Activated gamma-delta T cell treated with anti-CD3 and anti-CD28 coated beads, Interleukin-2, amount 50 U/mL, for 16 hours (primary cell): ENCODE results near the gene ITK.
A peak's percentile ranks its signal among the peaks of the same experiment; 100 is the strongest.

Experiments
- DNase-seq: peaks from one replicate; pipeline ENCODE4 v3.0.0-alpha.2; 2020; ENCODE audit warnings: low read depth

The ITK gene

DNA sequence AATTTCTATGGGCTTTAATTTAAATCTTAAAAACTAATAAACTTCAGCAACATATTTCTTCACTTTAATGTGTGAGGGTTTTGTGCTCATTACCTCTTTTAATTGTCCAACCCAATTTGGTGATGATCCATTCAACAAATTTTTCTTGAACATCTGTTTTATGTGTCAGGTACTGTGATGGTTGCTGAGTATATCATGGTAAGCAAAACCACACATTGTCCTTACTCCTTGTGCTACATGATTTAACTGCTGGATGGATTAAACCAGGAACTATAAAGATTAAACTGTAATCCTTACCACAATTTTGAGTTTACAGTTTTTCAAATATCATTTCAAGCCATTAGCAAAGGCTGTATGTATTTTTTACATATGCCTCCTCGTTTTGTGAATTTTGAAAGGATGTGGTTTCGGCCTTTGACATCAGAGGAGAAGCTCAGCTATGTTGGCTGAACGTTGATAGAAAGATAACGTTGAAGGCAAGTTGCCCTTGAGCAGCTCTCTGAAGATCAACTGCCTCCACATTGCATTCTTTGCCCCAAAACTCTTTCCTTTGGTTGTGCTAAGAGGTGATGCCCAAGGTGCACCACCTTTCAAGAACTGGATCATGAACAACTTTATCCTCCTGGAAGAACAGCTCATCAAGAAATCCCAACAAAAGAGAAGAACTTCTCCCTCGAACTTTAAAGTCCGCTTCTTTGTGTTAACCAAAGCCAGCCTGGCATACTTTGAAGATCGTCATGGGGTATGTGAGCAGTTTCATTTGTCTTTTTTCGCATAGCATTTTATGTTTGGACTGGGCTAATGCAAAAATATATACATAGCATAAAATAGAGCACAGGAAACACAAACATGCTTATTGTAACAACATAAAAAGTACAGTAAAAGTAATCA is at the start of gene ITK:
TSS of gene ITK (plus strand) at position 467 of the 891 bp plus-strand sequence. CDS start at position 605, 138 bp downstream.
- DNase-seq: peak; percentile 20

DNA sequence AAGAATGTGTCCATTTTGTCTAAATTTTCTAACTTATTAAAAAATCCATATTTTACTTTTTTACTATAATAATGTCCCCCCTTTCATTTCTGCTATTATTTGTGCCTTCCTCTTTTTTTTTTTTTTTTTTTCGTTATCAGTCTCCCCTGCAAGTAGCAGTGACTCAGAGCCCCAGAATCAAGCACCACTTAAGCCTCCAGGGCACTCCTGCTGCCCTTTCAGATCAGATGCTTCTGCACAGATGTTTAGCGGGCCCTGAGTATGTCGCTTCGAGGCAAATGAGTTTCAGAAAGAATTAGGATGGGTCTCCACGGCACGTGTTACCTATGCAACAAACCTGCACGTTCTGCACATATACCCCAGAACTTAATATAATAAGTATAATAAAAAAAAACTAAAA is 49.7 kb upstream of the ITK start:
- DNase-seq: no peak

DNA sequence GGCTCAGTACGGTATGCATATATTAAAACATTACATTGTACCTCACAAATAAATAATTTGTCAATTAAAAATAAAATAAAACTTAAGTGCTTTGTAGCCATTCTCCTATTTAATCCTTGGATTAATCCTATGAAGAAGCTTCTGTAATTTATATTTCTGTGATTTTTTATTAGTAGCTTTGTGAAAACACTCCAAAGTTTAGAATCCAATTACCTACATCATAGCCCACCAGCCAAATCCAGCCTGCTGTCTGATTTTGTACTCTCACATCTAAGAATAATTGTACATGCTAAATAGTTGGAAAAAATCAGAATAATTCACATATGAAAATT is 48.4 kb upstream of the ITK start:
- DNase-seq: no peak

DNA sequence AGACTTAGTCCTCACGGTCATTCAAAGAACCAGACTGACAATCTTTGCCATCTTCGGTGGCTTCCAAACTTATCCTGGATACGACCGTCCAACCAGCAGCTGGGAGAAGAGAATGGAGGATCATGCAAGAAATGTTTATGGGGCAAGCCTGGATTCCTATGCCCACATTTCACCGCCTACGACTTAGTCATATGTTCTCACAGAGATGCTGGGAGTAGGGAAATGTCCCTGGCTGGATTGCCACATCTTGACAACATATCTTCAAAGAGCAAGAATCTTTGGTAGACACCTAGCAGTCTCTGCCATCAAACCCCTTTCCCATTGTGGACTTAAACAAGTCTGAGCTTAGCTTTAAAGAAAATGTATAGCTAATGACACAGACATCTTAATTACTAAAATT is 42.9 kb upstream of the ITK start:
- no peak for DNase-seq

DNA sequence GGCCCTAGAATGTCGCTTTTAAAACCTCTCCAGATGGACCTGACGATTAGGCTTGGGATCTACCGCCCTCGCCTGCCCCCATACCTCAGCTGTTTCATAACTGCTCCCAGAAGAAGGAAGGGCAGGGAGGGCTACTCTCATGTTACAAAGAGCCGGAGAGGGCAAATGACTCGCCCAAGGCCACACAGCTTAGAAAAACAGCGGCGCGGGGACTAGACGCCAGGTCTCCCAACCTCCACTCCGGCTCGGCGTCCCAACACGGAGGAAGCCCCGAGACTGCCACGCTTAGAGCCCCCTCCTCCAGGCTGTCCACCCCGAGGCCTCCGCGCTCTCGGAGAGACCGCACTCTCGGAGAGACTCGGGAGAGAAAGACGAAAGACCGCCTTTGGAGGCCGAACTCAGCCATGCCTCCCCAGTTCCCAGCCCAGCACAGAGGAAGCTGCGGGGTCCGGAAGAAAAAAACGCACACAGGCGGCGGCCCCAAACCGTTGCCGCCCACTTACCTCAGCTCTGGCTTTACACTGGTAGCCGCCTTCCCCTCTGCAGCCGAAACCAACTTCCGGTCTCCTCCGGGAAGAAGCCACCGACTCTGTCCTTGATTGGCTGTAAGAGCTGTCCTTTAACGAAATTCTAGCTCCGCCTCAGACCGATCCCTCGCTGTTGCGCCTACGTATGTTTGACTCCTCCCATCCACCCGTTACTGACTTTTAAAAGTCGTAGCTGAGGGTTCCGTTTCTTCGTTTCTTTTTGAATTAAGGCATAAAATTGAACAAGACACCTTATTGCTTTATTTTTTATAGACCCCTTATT is 38.1 kb upstream of the ITK start, which contains the start of gene MED7:
TSS of gene MED7 (minus strand) at position 549 of the 810 bp plus-strand sequence. CDS start 3,434 bp downstream, outside the sequence.
- DNase-seq: peak; percentile 88

DNA sequence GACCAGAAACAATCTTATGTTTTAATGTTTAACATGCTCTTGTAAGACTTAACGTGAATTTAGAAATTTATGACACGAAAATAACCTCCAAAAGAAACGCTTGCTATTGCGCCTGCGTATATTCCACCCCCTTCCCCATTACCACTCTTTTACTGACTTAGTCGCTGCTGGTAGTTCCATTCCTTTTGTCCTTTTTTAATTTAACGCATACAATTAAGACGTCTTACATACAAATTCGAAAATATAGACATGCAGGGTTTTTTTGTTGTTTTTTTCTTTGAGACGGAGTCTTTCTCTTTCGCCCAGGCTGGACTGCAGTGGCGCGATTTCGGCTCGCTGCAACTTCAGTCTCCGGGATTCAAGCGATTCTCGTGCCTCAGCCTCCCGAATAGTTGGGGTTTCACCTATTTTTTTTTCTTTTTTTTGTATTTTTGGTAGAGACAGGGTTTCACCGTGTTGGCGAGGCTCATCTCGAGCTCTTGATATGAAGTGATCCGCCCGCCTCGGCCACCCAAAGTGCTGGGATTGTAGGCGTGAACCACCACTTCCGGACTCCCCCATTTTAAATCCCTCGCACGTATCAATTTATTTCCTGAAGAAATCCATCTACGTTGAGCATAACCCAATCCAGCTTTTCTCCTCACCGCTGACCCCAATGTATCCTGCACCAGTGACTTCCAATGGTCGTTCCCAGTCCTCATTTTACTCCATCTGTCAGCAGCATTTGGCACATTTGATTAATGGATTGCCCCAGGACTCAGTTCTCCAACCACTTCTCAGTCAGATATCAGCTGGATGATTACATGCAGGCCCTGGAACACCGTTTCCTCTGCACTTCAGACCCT is 37.3 kb upstream of the ITK start:
- no peak for DNase-seq

DNA sequence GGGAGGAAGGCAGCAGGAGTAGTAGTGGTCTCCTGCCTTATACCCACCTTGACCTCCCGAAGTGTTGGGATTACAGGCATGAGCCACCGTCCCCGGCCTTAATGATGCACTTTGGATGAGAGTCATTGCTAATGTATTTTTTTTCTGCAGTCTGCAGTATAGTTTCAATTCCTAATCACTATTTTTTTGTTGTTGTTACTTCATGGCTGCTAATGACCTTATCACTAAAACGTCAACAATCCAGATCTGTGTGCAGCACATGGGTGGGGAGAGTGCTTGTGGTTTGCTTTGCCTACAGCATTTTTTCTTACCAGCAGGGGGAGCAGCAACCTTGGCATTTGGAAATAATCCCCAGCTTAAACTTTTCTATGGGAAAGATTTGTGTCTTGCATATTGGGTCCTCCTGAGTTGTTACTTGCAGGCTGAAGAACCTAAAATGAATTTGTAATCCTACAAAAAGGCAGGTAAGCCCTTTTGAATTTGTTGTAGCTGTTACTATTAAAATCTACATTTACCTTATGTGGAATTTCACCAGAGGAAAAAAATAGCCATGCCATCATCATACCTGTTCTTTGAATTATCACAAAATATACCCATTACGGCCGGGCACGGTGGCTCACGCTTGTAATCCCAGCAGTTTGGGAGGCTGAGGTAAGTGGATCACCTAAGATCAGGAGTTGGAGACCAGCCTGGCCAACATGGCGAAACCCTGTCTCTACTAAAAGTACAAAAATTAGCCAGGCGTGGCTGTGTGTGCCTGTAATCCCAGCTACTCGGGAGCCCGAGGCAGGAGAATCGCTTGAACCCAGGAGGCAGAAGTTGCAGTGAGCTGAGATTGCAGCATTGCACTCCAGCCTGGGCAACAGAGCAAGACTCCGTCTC is 31.7 kb upstream of the ITK start:
- peak; percentile 82 for DNase-seq

DNA sequence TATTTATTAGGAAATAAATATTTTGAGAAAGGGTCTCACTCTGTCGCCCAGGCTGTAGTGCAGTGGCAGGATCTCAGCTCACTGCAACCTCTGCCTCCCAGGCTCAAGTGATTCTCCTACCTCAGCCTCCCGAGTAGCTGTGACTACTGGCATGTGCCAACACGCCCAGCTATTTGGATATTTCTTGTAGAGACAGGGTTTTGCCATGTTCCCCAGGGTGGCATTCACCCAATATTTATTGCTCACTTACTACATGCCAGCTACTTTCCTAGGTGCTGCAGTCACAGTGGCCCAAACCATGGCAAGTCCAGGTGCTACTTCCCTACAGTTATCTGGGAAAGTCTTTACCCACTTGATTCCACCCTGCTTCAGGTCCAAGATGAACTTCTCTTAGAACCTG is 29.6 kb upstream of the ITK start:
- no peak for DNase-seq

DNA sequence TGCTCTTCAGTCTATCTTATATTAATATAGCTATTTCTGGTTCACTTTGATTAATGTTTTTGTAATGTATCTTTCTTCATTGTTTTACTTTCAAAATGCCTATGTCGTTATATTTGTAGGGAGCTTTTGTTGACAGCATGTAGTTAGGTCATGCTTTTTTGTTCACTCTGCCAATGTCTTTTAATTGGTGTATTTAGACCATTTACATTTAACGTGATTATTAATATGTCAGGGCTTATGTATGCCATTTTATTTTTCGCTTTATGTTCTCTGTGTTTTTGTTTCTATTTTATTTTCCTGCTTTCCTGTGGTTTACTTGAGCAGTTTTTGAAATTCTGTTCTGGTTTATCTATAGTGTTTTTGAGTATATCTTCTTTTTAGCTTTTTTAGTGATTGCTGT is 25.3 kb upstream of the ITK start:
- no peak for DNase-seq

DNA sequence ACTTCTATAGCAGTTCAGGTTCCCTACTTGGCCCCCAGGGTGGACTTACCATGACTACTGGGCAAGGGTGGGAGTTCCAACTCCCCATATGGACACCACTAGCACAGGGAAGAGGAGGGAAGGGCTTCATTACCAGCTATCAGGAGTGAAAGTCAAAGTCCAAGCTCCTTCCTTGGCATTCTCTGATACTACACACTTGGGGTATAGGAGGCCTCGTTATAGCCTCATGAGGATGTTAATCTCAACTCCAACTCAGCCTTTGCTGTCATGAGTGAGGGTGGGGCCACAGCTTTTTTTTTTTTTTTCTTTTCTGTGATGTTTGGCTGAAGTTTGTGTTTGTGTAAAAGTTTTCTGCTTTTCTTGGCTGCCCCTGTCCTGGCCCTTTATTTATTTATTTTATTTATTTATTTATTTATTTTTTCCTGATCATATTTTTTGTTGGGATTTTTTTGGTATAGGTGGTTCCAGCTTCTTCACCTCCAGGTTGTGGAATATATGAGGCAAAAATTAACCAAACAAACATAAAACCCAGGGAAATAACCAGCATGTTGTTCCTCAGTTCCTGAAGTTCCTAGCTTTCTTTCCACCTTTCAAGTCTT is 23.2 kb upstream of the ITK start:
- no peak for DNase-seq

DNA sequence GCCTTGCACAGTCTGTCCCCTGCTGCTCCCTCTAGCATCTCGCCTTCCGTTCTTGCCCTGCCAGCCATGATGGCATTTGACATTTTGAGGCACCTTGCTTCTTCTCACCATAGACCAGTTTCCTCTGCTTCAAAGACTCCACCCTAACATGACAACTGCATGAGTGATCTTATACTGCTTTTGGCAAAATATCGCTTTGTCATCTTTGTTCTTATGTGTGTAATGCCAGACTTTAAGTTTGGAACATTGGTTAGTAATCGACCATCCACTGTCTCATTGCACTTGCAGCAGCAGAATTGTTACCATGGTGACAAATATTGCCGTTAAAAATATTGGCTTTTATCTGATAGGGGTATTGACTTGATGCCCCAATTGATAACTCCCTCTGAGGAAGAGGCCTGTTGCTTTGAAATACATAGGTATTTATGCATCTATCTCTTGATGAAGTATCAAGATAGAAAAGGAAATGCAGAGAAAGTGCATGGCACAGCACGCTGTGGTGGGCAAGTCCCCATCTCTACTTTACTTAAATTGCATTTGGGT is 21.4 kb upstream of the ITK start:
- no peak for DNase-seq

DNA sequence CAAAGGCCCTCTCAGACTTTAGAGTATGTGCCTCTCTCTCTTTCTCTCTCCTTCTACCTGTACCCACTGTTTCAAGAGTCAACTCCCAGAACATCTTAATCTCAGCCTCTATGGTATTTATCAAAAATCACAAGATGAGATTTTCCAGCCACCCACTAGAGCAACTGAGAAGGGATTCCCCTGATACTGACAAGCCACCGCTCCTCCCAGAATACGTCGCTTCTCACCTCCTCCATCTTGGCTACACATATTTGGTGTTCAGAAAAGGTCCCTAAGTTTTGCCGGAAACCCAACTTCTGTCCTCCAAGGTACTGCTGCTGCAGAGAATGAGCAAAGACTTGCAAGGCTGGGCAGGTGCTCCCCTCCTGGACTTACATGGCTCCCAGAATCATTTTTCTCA is 20.6 kb upstream of the ITK start:
- DNase-seq: no peak

DNA sequence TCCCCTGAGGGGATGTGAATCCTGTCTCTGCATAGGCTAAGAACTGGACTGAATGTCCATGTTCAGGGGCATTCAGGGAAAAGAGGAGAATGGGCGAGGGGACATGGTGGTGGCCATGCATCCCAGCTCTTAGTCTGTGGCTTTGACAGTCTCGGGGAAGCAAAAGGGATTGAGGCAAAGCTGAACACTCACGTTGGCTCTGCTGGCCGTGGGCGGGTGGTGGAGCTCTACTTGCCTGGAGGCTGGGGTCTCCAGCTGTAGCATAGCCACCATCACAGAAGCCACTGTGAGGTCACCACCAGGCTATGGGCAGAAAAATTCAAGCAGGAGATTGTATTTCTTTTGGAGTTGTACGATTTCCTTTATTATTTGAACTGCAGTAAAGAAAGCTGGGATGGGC is 18.6 kb upstream of the ITK start:
- DNase-seq: no peak

DNA sequence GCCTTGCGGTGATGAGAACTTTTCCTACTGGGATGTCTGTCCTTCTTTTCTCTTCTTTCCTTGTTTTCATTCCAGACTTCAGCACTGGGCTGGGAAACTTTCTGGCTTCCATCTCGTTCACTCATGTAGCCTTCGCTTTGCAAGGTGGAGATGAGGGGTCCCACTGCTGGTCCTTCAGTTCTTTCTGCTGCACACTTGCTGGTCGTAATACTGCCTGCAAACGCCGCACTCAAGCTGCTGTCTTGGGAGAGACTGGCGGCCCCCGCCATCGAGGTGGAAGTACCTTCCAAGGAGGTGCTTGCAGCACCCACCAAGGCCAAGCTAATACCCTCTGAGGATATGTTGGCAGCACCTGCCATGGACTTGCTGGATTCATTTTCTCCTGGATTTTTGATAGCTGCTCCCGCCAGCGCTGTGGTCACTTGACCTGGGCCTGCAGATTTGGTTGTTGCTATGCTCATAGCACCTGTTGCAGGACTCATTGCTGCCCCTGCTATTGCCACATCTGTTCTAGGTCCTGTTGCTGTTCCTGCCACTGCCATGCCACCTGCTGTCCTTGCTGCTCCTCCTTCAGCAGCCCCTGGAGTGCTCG is 17.6 kb upstream of the ITK start:
- no peak for DNase-seq

DNA sequence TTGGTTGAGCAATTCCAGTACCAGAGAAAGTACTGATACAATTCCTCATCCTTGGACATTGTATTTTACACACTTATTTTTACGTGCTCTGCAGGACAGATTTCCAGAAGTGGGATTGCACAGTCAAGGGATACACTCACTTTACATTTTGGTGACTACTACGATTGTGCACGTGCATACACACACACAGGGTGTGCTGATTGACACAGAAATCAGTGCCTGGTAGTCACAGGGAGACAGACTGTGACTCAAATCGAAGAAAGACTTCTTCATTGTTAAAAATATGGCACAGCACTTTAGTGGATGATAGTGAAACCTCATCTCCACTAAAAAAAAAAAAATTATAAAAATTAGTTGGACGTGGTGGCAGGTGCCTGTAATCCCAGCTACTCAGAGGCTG is 16.1 kb upstream of the ITK start:
- no peak for DNase-seq

DNA sequence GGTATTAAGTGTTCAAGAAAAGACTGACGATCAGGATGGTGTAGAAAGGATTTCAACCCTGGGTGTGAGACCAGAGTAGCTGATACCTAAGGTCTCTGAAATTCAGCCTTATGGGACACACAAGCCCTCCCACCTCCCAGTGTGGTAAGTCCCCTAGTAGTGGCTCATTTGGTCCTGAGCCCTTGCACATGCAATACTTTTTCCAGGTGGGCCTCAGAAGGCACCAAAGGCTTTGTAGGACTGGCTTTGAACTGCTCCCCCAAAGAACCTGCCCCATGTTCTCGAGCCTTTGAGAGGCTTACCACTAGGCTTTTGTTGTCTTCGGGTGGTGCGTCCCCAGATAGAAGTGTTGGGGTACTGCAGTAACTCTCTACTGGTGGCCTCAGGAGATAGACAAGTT is 15.4 kb upstream of the ITK start:
- DNase-seq: no peak

DNA sequence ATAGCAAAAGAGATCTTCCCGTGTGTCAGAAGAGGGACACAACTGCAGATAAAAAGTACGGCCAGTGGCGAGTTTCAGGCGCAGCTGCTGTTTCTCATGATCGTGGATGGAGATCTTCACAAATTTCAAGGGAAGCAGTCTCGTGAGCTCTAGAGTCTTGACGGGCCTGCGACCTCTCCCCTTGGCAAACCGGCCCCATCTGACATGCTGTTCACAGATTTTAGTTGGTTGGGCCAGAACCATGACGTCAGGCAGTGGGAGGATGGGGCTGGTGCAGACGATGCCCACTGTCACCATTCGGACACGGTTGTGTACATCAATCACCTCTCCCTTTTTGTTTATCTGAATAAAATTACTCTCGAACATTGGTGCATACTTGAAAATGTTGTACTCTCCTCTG is 15.0 kb upstream of the ITK start:
- DNase-seq: no peak

DNA sequence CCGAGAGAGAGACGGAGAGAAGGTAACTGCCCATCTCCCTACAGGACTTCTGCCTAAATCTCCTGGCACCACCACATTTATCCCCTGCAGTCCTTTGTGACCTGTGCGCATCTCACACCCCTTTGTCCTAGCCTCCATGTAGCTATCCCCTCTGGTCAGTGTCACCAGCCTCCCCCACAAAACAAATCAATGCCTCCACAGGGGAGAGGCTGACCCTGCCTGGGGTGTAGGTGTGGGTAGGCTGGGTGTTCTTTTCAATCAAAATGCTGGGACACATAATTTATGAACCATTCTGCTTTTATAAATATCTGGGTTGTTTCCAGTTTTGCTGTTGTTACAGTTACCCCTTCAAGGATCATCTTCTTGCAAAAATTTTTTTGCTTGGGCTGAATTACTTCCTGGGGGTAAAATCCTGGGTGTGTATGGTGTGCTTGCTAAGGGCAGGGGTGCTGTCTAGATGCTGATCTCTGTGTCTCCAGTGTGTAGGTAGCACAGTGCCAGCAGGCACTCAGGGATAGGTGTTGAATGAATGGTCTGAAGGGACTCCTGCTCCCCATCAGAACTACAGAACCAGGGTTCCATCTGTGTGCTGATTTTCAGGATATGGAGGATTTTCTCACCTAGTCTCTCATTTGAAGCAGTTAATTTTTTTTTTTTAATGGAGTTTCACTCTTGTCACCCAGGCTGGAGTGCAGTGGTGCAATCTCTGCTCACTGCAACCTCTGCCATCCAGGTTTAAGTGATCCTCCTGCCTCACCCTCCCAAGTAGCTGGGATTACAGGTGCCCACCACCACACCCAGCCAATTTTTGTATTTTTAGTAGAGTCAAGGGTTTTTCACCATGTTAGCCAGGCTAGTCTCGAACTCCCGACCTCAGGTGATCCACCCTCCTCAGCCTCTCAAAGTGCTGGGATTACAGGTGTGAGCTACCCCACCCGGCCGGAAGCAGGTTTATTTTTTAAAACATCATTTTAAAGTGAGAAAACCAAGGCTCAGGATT is 14.1 kb upstream of the ITK start, which contains the start of gene GARIN3:
TSS of gene GARIN3 (minus strand) at position 51 of the 1,000 bp plus-strand sequence. CDS start 96 bp downstream, outside the sequence.
- DNase-seq: no peak

DNA sequence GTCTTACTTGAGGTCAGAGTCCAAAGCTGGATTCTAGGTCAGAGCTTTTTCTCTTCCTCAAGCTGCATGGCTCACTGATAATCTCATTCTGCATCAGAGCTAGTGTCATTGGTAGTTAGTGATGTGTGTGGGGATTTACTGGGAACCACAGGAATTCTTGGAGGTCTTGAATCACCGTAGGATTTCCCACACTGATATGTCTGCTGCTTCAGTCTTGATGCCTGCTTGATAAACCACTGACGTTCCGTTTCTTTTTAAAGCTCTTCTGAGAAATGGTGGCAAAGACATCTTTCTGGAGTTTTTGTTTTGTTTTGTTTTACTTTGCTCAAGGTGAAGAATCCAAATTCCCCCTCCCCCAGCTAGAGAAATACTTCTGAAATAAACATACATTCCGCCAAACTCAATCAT is 13.4 kb upstream of the ITK start:
- DNase-seq: no peak
